ENCODE results near the gene EMB.
"Not testable (repeated sequence)": the region's sequence is repeated elsewhere in the genome, so short reads cannot be mapped to it uniquely, and the experiment has no call there.

DNA sequence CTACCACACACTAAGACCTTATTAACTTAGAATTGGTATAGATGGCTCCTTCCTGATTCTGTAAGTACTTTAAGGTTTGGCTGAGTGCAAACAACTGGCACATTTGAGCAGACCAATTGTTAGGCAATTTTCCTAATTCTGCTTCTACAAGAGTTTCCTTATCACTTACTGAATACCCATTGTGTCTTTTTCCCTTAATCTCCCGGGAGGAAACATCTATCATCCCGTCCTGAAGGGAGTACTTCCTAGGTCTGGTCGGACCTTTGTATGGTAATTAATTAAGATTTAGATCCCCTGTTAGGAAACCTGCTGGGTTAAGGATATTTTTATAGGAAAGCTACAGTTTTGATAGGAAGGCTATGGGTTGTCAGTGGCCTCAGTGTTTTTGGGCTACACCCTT lies 8.2 kb upstream of the EMB start:
- not testable (repeated sequence) for TF ChIP-seq RCOR1 (IDR thresholded peaks at IDR 0.05; ENCODE audit: insufficient replicate concordance, low read length); CTCF (conservative IDR thresholded peaks at IDR 0.05; ENCODE audit: low read depth, low read length); USF2 (IDR thresholded peaks at IDR 0.05; ENCODE audit: low read depth, low read length); POLR2A (IDR thresholded peaks at IDR 0.05; ENCODE audit: low read depth, low read length); BHLHE40 (IDR thresholded peaks at IDR 0.05; ENCODE audit: low read depth, low read length); RFX5 (IDR thresholded peaks at IDR 0.05; ENCODE audit: low read depth, low read length); SMC3 (IDR thresholded peaks at IDR 0.05; ENCODE audit: low read depth, low read length); MAZ (IDR thresholded peaks at IDR 0.05; ENCODE audit: borderline replicate concordance, low read depth, low read length); RAD21 (IDR thresholded peaks at IDR 0.05; ENCODE audit: low read length); ELK1 (IDR thresholded peaks at IDR 0.05; ENCODE audit: borderline replicate concordance, low read depth, low read length); FOS (IDR thresholded peaks at IDR 0.05; ENCODE audit: low read depth, low read length); CEBPB (IDR thresholded peaks at IDR 0.05; ENCODE audit: low read depth, low read length)

Data from IMR-90 (cell line).